Osteoblast (primary cell): Measurements from ENCODE around the gene IFT52. TPM values are rescaled to one million over a fixed set of nuclear protein-coding genes. Genes with fewer than 3 reads are reported as not detected.

ENCODE experiments used
- DNase-seq: peaks from one replicate; pipeline ENCODE4 v3.0.0; 2011; ENCODE audit warnings: low spot score, mixed read lengths; ENCODE audit not compliant: insufficient read length; ENCODE audit errors: missing footprints
- H2AFZ ChIP-seq: 2 replicates; pipeline ENCODE4 v1.6.0; 2011; ENCODE audit warnings: mild to moderate bottlenecking, low read length
- H3K27ac ChIP-seq: 2 replicates; pipeline ENCODE4 v1.5.1; 2011; ENCODE audit warnings: mild to moderate bottlenecking, low read depth, low read length, moderate library complexity
- H3K27me3 ChIP-seq: 2 replicates; pipeline ENCODE4 v1.6.0; 2012; ENCODE audit warnings: mild to moderate bottlenecking, control low read depth, inconsistent platforms, low read length, moderate library complexity; ENCODE audit not compliant: insufficient read depth
- H3K36me3 ChIP-seq: 2 replicates; pipeline ENCODE4 v1.5.1; 2011; ENCODE audit warnings: mild to moderate bottlenecking, low read length, control low read depth, moderate library complexity; ENCODE audit not compliant: insufficient read depth
- H3K4me1 ChIP-seq: 2 replicates; pipeline ENCODE4 v1.5.1; 2011; ENCODE audit warnings: mild to moderate bottlenecking, low read length, control low read depth, moderate library complexity; ENCODE audit not compliant: insufficient read depth
- H3K4me2 ChIP-seq: 2 replicates; pipeline ENCODE4 v1.6.0; 2011; ENCODE audit warnings: mild to moderate bottlenecking, low read length; ENCODE audit not compliant: insufficient read depth
- H3K4me3 ChIP-seq: fragments of 200-600 bp; sonication (generic); 3 replicates; pipeline ENCODE4 v1.5.1; 2012; ENCODE audit warnings: mild to moderate bottlenecking, low read length, inconsistent platforms; ENCODE audit not compliant: insufficient read depth
- H3K79me2 ChIP-seq: 2 replicates; pipeline ENCODE4 v1.6.0; 2012; ENCODE audit warnings: mild to moderate bottlenecking, low read length, control low read depth, inconsistent platforms; ENCODE audit not compliant: insufficient read depth
- H3K9me3 ChIP-seq: 2 replicates; pipeline ENCODE4 v1.5.1; 2011; ENCODE audit warnings: low read depth, low read length, control low read depth
- H4K20me1 ChIP-seq: 2 replicates; pipeline ENCODE4 v1.6.0; 2012; ENCODE audit warnings: mild to moderate bottlenecking, low read length, control low read depth; ENCODE audit not compliant: insufficient read depth
- CTCF ChIP-seq: IDR thresholded peaks from 2 replicates; pipeline ENCODE4 v1.5.1; 2011; ENCODE audit warnings: mild to moderate bottlenecking, low read depth, low read length, moderate library complexity; ENCODE audit errors: extremely low read depth
- total RNA-seq: library from RNA; depleted of rRNA; stranded (reverse); fragments of >200 nt; gene quantifications from 2 replicates; pipeline ENCODE4 v1.2.3, GENCODE V29; 2012

Gene IFT52
- total RNA-seq, 1 donor = 63.0 TPM

GRCh38 chr20:43681991-43682410, 91.3 kb downstream of the IFT52 start:
- Histone ChIP-seq H3K27ac (no peak overlapping the region), H3K9me3 (no peaks in the 10 kb centered on the region), H3K79me2 (no peaks in the 10 kb centered on the region), H3K4me3 (no peak overlapping the region), H4K20me1 (no peaks in the 10 kb centered on the region), H2AFZ (no peak overlapping the region), H3K27me3 (no peaks in the 10 kb centered on the region), H3K4me1 (no peaks in the 10 kb centered on the region), H3K4me2 (no peak overlapping the region), H3K36me3 (no peaks in the 10 kb centered on the region)
- no peak for TF ChIP-seq CTCF
- no peak for DNase-seq

GRCh38 chr20:43682446-43682845, 91.7 kb downstream of the IFT52 start:
- Histone ChIP-seq H4K20me1 (no peaks in the 10 kb centered on the region), H3K4me1 (no peaks in the 10 kb centered on the region), H2AFZ (no peak overlapping the region), H3K4me2 (no peak overlapping the region), H3K4me3 (no peak overlapping the region), H3K79me2 (no peaks in the 10 kb centered on the region), H3K9me3 (no peaks in the 10 kb centered on the region), H3K27me3 (no peaks in the 10 kb centered on the region), H3K27ac (no peak overlapping the region), H3K36me3 (no peaks in the 10 kb centered on the region)
- DNase-seq = no peak
- TF ChIP-seq CTCF = no peak

- H3K27ac ChIP-seq = no peak overlapping the region
- H2AFZ ChIP-seq = no peak overlapping the region
- DNase-seq = no peak
- no peaks in the 10 kb centered on the region for H3K79me2 ChIP-seq
- no peak overlapping the region for H3K4me3 ChIP-seq
- H3K36me3 ChIP-seq = no peaks in the 10 kb centered on the region
- no peak overlapping the region for H3K4me2 ChIP-seq
- H3K27me3 ChIP-seq = no peaks in the 10 kb centered on the region
- TF ChIP-seq CTCF = no peak
- H3K4me1 ChIP-seq = no peaks in the 10 kb centered on the region
- no peaks in the 10 kb centered on the region for H3K9me3 ChIP-seq
- no peaks in the 10 kb centered on the region for H4K20me1 ChIP-seq
These were observed 96.1 kb downstream of the IFT52 start for GRCh38 chr20:43686820-43687219.

GRCh38 chr20:43689165-43689564, 98.4 kb downstream of the IFT52 start:
- no peak for TF ChIP-seq CTCF
- Histone ChIP-seq H2AFZ (no peak overlapping the region), H3K4me1 (no peaks in the 10 kb centered on the region), H4K20me1 (no peaks in the 10 kb centered on the region), H3K79me2 (no peaks in the 10 kb centered on the region), H3K9me3 (no peaks in the 10 kb centered on the region), H3K36me3 (no peaks in the 10 kb centered on the region), H3K27me3 (no peaks in the 10 kb centered on the region), H3K4me2 (no peak overlapping the region), H3K27ac (no peak overlapping the region), H3K4me3 (no peak overlapping the region)
- no peak for DNase-seq
